HG02938 (cell line): Measurements from ENCODE around the gene DYRK2.
"Not testable (repeated sequence)": the region's sequence is repeated elsewhere in the genome, so short reads cannot be mapped to it uniquely, and the experiment has no call there.

Source experiments
- ATAC-seq: cut with Tn5 transposase; IDR thresholded peaks from one replicate; pipeline ENCODE4 v1.9.1; 2021; ENCODE audit warnings: mild to moderate bottlenecking, moderate library complexity; ENCODE audit not compliant: unreplicated experiment

DYRK2 gene

DNA sequence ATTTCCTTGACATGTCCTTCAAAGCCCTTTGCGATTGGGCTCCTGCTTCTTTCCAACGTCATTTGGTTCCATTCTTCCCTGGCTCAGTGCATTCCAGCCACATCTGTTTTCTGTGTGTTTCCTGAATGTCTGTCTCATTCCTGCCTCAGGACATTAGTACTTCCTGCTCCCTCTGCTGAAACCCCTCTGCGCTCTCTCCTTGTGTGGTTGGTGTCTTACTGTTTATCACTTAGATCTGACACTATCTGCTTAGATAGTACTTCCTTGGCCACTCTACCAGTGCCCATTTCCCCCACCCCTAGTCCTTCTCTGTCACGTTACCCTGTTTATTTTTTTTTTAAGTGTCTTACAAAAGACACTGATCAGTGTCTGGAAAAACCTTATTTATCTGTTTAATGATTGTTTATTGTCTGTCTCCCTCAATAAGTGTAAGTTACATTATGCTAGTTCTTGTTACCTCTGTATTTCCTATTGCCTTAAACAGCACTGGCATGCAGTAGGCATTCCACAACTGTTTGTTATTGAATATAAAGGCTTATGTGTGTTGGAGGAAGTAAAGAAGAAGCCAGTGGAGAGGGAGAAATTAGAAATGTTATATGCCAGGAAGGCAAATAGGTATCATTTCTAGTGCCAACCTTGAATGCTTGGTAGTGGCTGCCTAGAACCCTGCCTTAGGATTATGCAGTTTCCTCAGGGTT is 21.5 kb downstream of the DYRK2 start:
- no peak for ATAC-seq

DNA sequence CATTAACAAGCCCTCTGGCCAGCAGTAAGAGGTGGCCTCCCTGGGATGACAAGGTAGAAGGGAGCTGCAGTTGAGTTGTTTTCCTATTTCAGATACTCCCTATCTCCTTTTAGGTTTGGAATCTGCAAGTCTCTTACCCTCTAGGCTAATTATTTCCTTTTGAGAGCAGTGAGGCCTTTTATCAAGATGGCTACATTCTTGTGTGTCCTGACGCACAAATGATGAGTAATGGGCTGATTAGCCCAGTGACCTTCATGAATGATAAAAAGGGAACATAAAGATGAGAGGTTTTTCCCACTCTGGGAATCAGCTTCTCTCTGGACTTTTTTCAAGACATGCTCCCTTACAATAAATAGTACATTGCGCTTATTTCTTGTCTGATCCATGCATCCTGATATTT is 22.9 kb downstream of the DYRK2 start:
- no peak for ATAC-seq

DNA sequence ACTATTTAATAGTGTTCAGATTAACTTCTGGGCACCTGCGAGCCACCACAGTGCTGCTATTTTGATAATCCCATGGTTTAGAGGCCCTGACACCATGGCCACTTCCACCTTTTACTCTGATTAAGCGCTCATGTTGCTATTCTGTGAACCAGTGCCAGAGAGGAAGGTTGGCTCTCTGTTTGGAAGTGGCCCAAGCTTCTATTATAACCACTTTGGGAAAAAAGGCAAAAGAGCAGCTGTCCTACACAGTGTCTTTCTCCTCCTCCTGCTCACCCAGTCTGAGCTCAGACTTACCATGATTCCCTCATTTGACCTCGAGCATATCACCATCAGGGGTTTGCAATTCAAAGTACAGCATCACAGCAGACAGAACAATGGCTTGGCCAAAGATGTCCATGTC is 23.3 kb downstream of the DYRK2 start:
- ATAC-seq = no peak

DNA sequence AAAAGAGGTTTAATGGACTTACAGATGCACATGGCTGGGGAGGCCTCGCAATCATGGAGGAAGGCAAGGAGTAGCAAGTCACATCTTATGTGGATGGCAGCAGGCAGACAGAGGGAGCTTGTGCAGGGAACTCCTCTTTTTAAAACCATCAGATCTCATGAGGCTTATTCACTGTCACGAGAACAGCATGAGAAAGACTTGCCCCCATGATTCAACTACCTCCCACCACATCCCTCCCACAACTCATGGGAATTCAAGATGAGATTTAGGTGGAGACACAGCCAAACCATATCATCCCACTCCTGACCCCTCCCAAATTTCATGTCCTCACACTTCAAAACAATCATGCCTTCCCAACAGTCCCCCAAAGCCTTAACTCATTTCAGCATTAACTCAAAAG is 24.0 kb downstream of the DYRK2 start:
- ATAC-seq = not testable (repeated sequence)

DNA sequence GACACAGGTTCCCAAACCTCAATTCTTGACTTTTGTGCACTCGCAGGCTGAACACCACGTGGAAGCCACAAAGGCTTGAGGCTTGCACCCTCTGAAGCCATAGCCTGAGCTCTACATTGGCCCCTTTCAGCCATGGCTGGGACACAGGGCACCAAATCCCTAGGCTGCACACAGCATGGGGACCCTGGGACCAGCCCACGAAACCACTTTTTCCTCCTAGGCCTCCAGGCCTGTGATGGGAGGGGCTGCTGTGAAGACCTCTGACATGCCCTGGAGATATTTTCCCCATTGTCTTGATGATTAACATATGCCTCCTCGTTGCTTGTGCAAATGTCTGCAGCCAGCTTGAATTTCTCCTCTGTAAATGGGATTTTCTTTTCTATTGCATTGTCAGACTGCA is 25.0 kb downstream of the DYRK2 start:
- not testable (repeated sequence) for ATAC-seq

DNA sequence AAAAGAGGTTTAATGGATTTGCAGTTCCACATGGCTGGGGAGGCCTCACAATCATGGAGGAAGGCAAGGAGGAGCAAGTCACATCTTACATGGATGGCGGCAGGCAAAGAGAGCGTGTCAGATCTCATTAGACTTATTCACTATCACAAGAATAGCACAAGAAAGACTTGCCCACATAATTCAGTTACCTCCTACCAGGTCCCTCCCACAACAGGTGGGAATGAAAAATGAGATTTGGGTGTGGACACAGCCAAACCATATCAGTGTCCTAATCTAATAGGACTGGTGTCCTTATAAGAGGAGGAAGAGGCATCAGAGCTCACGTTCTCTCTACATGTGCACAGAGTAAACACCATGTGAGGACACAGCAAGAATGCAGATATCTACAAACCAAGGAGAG is 25.9 kb downstream of the DYRK2 start:
- no peak for ATAC-seq

DNA sequence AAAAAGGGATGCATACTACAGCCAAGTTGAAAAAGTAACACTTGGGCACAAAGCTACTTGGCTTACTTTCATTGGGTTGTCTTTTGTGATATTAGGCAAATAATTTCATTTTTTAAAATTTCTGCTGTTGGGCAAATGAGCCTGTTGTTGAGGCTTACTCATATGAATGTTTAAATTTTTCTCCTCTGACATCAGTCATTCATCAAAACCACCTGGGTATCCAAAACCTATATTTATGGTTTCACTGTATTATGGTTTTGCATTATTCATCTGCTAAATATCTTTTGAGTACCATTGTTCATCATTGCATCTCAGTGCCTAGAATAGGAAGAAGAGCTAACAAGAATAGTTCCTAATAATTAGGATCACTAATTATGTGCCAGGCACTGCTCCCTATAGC is 28.1 kb downstream of the DYRK2 start:
- ATAC-seq = no peak

DNA sequence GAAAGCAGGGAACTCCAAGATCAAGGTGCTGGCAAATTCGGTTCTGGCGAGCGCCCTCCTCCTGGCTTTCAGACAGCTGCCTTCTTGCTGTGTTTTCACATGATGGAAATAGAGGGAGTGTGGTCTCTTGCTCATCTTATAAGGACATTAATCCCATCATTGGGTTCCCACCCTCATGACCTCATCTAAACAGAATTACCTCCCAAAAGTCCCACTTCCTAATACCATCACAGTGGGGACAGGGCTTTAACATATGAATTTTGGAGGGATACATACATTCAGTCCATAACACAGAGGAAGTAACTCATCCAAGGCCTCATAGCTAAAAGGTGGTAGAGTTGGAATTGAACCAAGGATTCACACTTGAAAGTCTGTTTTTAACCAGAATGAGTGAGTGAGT is 28.6 kb downstream of the DYRK2 start:
- ATAC-seq = no peak

DNA sequence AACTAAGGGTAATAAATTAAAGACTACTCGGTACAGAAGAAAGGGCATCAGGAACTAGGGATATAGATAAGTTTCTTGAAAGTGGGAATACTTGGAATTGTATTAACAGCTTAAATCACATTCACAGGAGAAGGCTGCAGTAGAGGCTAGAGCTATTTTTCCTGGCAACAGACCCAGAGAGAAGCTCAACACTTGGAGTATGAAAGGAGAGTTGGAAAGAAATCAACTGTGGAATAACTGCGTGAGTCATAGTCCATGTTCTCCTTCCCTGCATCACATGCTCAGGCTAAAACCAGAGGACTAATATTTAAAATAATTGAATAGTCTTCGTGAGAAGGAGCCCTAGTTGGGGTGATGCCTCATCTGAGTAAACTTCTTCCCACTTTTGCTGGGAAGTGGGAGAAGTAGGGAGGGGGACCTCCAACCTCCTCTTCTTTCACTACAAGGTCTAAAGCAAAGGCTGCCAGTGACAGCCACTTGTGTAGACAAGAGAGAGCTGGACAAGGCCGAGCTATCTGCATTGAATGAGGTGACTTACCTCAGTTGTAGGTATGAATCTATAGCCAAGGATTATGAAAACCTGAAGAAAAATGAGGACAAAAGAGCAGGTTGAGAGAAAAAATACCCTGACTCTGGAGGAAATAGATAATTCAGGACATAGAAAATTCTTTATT is 32.7 kb downstream of the DYRK2 start:
- ATAC-seq = no peak

DNA sequence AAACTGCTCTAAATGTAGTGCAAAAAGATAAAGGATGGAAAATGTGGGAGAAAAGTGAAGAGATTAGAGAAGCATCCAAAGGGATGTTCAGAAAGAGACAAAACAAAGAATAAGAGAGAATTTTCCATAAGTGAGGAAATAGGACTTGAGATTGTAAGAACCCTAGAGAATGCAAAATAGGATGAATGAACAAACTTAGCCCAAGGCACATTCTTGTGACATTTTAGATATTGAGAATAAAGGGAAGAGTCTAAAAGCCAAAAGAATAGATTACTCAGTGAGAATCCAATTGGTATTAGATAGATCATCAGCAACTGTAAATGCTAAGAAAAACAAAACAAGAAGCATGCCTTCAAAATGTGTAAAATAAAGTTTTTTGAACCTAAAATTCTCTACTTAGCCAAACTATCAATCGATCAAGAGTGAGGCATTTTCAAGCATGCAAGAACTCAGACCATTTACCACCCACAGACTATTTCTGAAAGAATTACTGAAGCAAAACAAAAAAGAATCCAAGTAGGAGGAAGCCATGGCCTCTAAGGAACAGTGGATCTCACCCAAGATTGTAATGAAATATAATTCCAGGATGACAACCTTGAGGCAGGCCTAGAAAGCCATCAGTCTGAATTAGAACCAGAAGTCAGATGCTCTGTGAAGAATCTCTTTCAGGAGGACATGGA is 33.5 kb downstream of the DYRK2 start:
- ATAC-seq = no peak

DNA sequence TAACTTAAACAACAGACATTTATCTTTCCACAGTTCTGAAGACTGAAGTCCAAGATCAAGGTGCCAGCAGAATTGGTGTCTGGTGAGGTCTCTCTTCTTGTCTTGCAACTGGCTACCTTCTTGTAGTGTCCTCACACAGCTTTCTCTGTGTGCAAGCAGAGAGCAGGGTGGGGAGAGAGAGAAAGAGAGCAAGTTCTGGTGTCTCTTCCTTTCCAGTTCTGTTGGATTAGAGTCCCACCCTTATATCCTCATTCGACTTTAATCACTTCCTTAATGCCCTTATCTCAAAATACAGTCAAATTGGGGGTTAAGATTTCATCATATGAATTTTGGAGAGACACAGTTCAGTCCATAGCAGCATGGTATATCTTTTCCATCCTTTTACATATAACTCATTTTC is 40.8 kb downstream of the DYRK2 start:
- ATAC-seq = no peak

DNA sequence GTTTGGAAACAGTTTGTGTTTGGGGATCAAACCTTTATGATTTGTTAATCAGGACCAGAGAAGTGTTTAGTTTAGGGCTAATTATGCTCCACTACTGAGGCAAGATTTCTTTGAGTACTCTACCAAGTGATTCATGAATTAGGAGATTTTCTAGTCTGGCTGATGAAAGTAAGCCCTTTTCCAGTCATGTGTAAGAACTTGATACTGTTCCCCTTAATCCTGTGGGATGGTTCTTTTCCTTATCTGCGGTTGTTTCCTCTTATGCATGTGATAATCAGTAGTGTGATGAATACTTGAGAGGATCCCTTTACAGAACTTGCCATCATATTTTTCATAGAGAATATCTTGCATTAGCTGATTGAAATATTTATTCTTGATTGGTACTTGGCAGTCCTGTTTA is 42.1 kb downstream of the DYRK2 start:
- no peak for ATAC-seq

DNA sequence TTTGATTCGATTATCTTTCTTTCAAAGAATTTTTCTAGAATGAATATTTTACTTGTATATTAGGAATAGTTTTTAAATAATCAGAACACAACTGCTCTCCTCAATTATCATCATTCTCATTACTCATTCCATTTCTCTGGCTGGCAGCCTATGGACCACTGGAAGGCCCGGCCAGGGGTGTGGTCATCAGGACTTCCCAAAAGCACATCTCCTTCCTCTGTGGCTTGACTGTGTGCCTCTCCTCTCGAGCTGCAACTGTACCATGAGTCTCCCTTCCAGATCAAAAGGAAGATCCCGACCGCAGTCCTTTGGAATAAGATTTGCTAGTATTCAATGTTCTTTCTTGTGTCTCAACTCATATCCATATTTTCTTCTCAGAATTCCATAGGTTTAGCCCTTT is 42.7 kb downstream of the DYRK2 start:
- ATAC-seq = no peak

DNA sequence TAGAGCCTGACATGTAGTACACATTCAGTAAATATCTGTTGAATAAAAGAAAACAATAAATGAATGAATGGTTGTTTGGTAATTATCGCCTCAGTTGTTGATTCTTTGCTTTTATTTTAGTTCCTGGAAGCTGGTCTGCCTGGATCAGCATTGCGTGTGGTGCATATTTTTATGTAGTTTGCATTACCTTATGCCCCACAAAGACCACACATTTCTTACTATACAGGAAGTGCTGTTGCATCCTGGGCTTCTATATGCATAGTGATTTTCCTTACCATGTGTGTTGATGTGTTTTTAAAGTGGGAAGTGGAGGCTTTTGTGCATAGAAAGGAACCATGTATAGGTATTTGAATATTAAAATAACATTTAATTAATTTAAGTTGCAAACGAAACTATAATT is 43.6 kb downstream of the DYRK2 start:
- no peak for ATAC-seq

DNA sequence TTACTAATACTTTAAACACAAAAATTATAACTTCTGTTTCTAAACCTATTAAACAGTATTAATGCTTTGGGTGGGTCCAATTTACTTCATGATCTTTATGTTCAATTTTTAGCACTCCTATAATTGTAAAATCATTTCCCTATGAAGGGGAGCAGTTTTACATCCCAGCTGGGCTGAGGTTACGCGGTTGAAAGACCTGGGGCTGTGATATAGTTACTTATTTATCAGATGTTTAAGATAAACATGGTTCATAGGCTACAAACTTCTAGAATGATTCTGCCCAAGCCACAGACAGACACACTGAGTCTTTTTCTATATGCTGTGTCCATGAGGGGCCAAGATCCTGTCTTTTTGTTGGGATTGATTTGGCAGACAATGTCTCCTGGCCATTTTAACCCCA is 44.4 kb downstream of the DYRK2 start:
- no peak for ATAC-seq

DNA sequence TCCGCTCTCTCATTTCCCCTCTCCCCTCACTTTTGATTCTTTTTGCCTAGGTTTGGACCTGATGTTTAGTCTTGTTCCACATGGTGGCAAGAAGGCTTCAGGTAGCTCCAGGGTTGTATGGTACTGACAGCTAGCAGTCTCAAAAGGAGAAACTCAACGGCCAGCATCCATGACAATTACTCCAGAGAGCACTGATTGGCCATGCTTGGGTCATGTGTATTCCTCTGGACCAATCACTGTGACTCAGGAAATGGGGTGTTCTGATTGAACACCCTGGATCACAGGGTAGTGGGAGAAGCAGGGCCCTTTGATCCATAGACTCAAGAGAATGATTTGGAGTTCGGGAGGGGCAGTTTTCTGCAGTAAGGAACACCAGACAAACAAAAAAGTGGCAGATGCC is 45.3 kb downstream of the DYRK2 start:
- ATAC-seq = no peak

DNA sequence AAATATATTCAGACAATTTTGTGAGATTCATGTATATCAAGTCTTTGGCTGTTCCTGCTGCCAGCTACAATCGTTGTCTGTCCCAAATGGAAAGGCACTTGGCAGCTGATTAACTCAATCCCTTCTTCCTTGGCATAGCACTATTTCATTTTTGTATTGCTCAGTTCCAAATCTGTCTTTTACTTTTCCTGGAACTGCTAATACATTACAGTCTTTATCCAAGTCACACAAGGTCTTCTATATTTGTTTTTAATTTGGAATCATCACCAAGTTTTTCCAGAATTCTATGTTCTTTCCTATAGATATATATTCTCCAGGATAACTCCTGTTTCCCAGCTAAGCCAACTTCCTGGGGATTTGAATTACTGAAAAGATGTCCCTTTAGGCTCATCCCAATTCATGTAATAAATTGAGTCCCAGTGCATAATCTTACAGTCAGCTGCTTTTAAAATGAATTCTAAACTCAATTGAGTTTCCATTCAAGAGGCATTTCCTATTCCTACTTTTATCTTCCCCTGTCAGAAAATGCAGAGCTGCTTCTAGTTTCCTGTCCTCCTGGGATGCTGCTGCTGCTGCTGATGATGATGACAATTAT is 45.9 kb downstream of the DYRK2 start:
- no peak for ATAC-seq

DNA sequence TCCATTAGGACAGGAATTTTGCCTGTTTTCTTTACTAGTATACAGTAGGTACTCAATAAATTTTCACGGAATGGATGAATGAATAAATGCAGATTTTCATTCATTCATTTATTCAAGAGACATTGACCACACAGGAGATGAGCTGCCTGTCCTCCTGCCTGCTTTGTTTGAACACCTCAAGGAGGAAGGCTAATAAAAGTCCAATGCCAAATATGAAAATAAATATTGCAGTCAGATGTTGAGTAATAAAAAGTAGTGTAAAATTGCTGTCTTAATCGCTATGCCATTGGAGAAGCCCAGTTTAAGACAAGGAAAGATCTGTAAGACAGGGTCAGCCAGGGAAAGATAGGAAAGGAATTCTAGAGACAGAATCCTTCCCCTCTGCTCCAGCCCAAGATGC is 47.4 kb downstream of the DYRK2 start:
- no peak for ATAC-seq

DNA sequence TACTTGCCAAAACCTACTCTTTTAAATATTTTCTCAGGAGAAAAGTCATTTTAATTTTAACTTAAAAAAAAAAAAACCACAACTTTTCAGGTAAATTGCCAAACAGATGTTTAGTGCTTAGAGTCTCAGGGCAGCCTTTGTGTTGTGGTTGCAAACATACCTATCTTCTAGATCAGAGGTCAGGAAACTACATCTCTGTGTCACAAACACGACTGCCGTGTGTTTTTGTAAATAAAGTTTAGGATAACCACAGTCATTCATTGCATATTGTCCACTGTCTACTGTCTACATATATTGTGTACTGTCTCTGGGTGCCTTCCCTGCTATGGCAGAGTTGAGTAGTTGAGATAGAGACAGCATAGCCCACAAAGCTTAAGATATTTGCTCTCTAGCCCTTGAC is 48.9 kb downstream of the DYRK2 start:
- no peak for ATAC-seq

DNA sequence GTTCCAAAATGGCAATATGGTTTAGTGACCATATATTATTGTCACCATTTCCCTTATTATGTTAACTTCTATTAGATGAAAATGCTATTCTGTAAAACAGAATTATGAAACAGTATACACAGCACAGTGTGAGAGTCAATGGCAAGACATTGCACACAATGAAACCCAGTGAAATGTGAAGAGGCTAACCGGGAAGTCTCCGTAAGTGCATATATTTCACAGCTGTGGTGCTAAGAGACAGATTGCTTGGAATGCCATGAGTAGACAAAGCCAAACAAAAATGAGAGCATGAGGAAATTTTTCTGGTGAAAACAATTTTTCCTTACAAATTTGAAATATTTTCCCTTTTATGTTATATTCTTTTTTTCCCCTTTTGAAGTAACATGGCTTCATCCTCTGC is 49.4 kb downstream of the DYRK2 start:
- no peak for ATAC-seq

DNA sequence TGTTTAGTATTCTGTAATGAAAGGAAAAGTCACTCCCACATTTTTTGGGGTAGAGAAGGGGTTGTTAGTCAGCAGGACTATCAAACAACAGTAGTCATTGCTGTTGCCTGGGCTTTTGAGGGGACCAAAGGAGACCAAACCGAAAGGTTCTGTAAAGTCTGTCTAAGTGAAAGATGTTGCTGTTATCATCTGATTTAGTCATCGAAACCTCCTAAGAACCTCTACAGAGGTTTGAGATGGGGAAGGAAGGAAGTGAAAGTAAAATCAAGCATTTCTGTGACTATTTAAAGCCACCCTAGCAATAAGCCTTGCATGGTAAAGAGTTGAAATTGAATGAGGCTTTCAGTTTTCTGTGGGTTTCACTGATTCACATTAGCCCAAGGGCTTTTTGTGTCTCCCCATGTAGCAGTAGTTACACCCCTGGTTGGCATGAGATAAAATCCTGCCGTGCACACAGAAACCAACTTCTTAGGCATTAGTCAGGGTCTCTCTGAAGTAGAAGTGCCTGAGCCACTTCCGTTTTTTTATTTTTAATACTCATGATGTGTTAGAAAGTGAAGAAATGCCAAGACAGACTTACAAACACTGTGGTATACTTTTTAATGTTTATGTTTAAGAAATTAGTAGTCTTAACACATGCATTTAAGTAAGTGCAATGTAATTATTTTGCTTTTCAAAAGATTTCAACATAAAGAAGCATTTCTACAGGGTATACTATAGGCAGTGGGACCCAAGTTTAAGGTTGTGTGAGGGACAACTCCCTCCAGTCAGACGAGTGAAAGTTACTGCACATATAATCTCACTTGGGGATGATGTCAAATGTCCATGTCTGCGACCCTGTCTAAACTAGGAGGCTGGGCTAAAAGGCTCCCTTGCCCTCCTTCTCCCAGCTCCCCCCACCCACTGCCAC is 50.4 kb downstream of the DYRK2 start:
- peak; percentile 96 for ATAC-seq
